ENCODE data around the gene NUMB. TPM values are rescaled to one million over a fixed set of nuclear protein-coding genes. Genes with fewer than 3 reads are reported as not detected.

Gene NUMB
- total and polyA plus RNA-seq, 2 of the 4 experiments (the other 2 are of a cell fraction), result 45.9 to 114 TPM

GRCh38 chr14:73280903-73281302 is 177.4 kb downstream of the NUMB start:
- no TSS peak for BruUV-seq (replicated peaks)
- H3K36me3 ChIP-seq (ENCODE audit: control insufficient read depth, insufficient read depth, low read length), result peaks cover 41% of the 10 kb centered on the region
- in situ Hi-C loops (cut with MboI; ENCODE audit: low sequenced_read_pairs) (no loop called here), dilution Hi-C loops (cut with HindIII; ENCODE audit: low sequenced_read_pairs, unreplicated experiment) (loop anchor here (25.0 kb wide), 1 partner anchor 181 kb away; the partner anchor contains the start of gene NUMB), intact Hi-C loops (cut with micrococcal nuclease) (loop anchor here (5.0 kb wide), 1 partner anchor 109 kb away; no protein-coding TSS in a partner anchor)
- H4K5ac ChIP-seq (ENCODE audit: low read depth, low read length), result no peak overlapping the region
- no peak overlapping the region for H4K8ac ChIP-seq (ENCODE audit: low read depth in 2 of 2, low read length in 2 of 2)
- peaks cover 6 to 15% of the 10 kb centered on the region in 2 experiments for H3K79me1 ChIP-seq (ENCODE audit: low read depth in 1 of 2, low read length in 2 of 2)
- ATAC-seq (ENCODE audit: low read depth), result no peak
- no peak overlapping the region for H3K23ac ChIP-seq (ENCODE audit: low read depth, low read length)
- no peak overlapping the region for H2AFZ ChIP-seq (replicated peaks; ENCODE audit: low read length, poor library complexity)
- H2BK120ac ChIP-seq (ENCODE audit: low read depth, low read length), result no peak overlapping the region
- no peak for DNase-seq
- H4K91ac ChIP-seq (ENCODE audit: insufficient read depth, low read depth, low read length), result no peak overlapping the region
- no peaks in the 10 kb centered on the region for H3K9me3 ChIP-seq (ENCODE audit: control insufficient read depth, insufficient read depth, low read length)
- no peak overlapping the region for H3K4me3 ChIP-seq (ENCODE audit: insufficient read depth, low read depth, low read length)
- H4K20me1 ChIP-seq (ENCODE audit: insufficient read depth, low read length), result no peaks in the 10 kb centered on the region
- no peak overlapping the region for H3K4ac ChIP-seq (ENCODE audit: low read depth, low read length)
- no peak overlapping the region for H3K27ac ChIP-seq (ENCODE audit: insufficient read depth, low read length)
- POLR2A ChIA-PET (ENCODE audit: unreplicated experiment), result no interaction called here
- no peak overlapping the region for H3K9ac ChIP-seq (ENCODE audit: low read depth, low read length)
- H3K9me1 ChIP-seq (ENCODE audit: insufficient read depth, low read length), result peaks cover 3% of the 10 kb centered on the region; the same call in 1 of the 2 replicates
- H2AK9ac ChIP-seq (replicated peaks; ENCODE audit: low read depth, low read length, poor library complexity), result no peak overlapping the region
- no peak overlapping the region for H3K4me2 ChIP-seq (ENCODE audit: low read depth, low read length)
- no peak overlapping the region for H2BK5ac ChIP-seq (ENCODE audit: low read depth, low read length, poor library complexity, severe bottlenecking)
- peaks cover 3% of the 10 kb centered on the region for H3K4me1 ChIP-seq (ENCODE audit: control insufficient read depth, insufficient read depth, low read length)
- H2AK5ac ChIP-seq (ENCODE audit: low read depth, low read length), result no peak overlapping the region
- no peak overlapping the region for H3K18ac ChIP-seq (ENCODE audit: low read depth, low read length)
- H2BK20ac ChIP-seq (ENCODE audit: low read depth, low read length), result no peak overlapping the region
- H3K27me3 ChIP-seq (ENCODE audit: control insufficient read depth, insufficient read depth, low read length), result no peaks in the 10 kb centered on the region
- H3K14ac ChIP-seq (replicated peaks; ENCODE audit: low read depth, low read length), result no peak overlapping the region
- no peak for TF ChIP-seq USF2 (IDR thresholded peaks at IDR 0.05; ENCODE audit: low read depth, low read length)
- TF ChIP-seq CTCF (conservative IDR thresholded peaks at IDR 0.05; ENCODE audit: low read depth, low read length), result 0 out of 2 replicates have a peak, but pooled peaks have one; percentile 7
- H2BK15ac ChIP-seq (ENCODE audit: low read depth, low read length), result no peak overlapping the region
- 93% methylated on average over 2 of the region's 5 CpGs; no CpG with 5 or more reads in 1 of the 2 experiments for WGBS, 2 experiments (ENCODE audit: extremely low coverage in 2 of 2, insufficient read length in 1 of 2)
- no peak overlapping the region for H3K56ac ChIP-seq (ENCODE audit: extremely low read depth, insufficient read depth, low read length)
- CTCF ChIA-PET, result no interaction called here

All from IMR-90 (cell line).